HG02973 (cell line): ENCODE results near the gene CAMK2G.
"Not testable (repeated sequence)": the region's sequence is repeated elsewhere in the genome, so short reads cannot be mapped to it uniquely, and the experiment has no call there.

Experiments
- ATAC-seq: cut with Tn5 transposase; IDR thresholded peaks from one replicate; pipeline ENCODE4 v1.9.1; 2021; ENCODE audit warnings: moderate library complexity; ENCODE audit not compliant: unreplicated experiment

CAMK2G gene

GRCh38 chr10:73841526-73842285 lies 32.6 kb downstream of the CAMK2G start:
- no peak for ATAC-seq

- ATAC-seq: no peak
These were observed 33.3 kb downstream of the CAMK2G start for GRCh38 chr10:73841061-73841421.

- ATAC-seq: no peak
These were observed 33.8 kb downstream of the CAMK2G start for GRCh38 chr10:73840403-73841060.

GRCh38 chr10:73840056-73840402 lies 34.3 kb downstream of the CAMK2G start:
- no peak for ATAC-seq

- no peak for ATAC-seq
These were observed 34.9 kb downstream of the CAMK2G start for GRCh38 chr10:73839276-73839966.

GRCh38 chr10:73838827-73839226 lies 35.5 kb downstream of the CAMK2G start:
- no peak for ATAC-seq

GRCh38 chr10:73838008-73838567 lies 36.3 kb downstream of the CAMK2G start:
- ATAC-seq: no peak

- ATAC-seq: no peak
These were observed 37.3 kb downstream of the CAMK2G start for GRCh38 chr10:73837072-73837471.

GRCh38 chr10:73836427-73836980 lies 37.9 kb downstream of the CAMK2G start:
- ATAC-seq: no peak

- ATAC-seq: not testable (repeated sequence)
These were observed 45.3 kb downstream of the CAMK2G start for GRCh38 chr10:73829090-73829489.

- no peak for ATAC-seq
These were observed 46.2 kb downstream of the CAMK2G start for GRCh38 chr10:73828161-73828560.

GRCh38 chr10:73827346-73828089 lies 46.8 kb downstream of the CAMK2G start:
- ATAC-seq: no peak

GRCh38 chr10:73824146-73824725 lies 50.1 kb downstream of the CAMK2G start:
- ATAC-seq: no peak

- no peak for ATAC-seq
These were observed 51.0 kb downstream of the CAMK2G start for GRCh38 chr10:73823391-73823790.

GRCh38 chr10:73819513-73820093 lies 54.8 kb downstream of the CAMK2G start:
- ATAC-seq: no peak

GRCh38 chr10:73819081-73819480 lies 55.3 kb downstream of the CAMK2G start:
- ATAC-seq: no peak

- no peak for ATAC-seq
These were observed 56.0 kb downstream of the CAMK2G start for GRCh38 chr10:73818402-73818801.

- no peak for ATAC-seq
These were observed 56.5 kb downstream of the CAMK2G start for GRCh38 chr10:73817826-73818225.

GRCh38 chr10:73816917-73817729 lies 57.2 kb downstream of the CAMK2G start:
- ATAC-seq: no peak
